Mucosa of rectum (tissue), 2 donors: Measurements from ENCODE around the gene MROH2B.
"Not testable (repeated sequence)": the region's sequence is repeated elsewhere in the genome, so short reads cannot be mapped to it uniquely, and the experiment has no call there.

Source experiments
- H3K27ac ChIP-seq, 2 donors: one replicate each; pipeline ENCODE4 v1.7.0; 2013; ENCODE audit warnings: inconsistent platforms in 2 of 2, low read depth in 2 of 2, low read length in 2 of 2
- H3K27me3 ChIP-seq, 2 donors: one replicate each; pipeline ENCODE4 v1.7.0; 2013; ENCODE audit warnings: low read length in 2 of 2; ENCODE audit not compliant: control insufficient read depth in 2 of 2, insufficient read depth in 2 of 2
- H3K36me3 ChIP-seq, 2 donors: one replicate each; pipeline ENCODE4 v1.7.0; 2013; ENCODE audit warnings: low read length in 2 of 2; ENCODE audit not compliant: control insufficient read depth in 2 of 2, insufficient read depth in 2 of 2
- H3K4me1 ChIP-seq, 2 donors: one replicate each; pipeline ENCODE4 v1.7.0; 2013; ENCODE audit warnings: low read length in 2 of 2, mild to moderate bottlenecking in 1 of 2; ENCODE audit not compliant: control insufficient read depth in 2 of 2, insufficient read depth in 2 of 2
- H3K4me3 ChIP-seq, 2 donors: one replicate each; pipeline ENCODE4 v1.7.0; 2013; ENCODE audit warnings: low read length in 2 of 2
- H3K9ac ChIP-seq, 2 donors: one replicate each; pipeline ENCODE4 v1.7.0; 2013; ENCODE audit warnings: low read length in 2 of 2, low read depth in 1 of 2, mild to moderate bottlenecking in 1 of 2
- H3K9me3 ChIP-seq, 2 donors: one replicate each; pipeline ENCODE4 v1.7.0; 2013; ENCODE audit warnings: low read length in 2 of 2; ENCODE audit not compliant: control insufficient read depth in 2 of 2
- donor health status: healthy.
- donor health status: Normal muscosa, but diverticular disease.

Gene MROH2B

GRCh38 chr5:41032973-41033372 lies 38.2 kb downstream of the MROH2B start:
- H3K27me3 ChIP-seq, result no peaks in the 10 kb centered on the region
- H3K4me1 ChIP-seq, result no peaks in the 10 kb centered on the region
- H3K27ac ChIP-seq, result no peak overlapping the region
- H3K4me3 ChIP-seq, result no peak overlapping the region
- no peak overlapping the region for H3K9ac ChIP-seq
- H3K36me3 ChIP-seq, result no peaks in the 10 kb centered on the region
- H3K9me3 ChIP-seq, result no peaks in the 10 kb centered on the region

- H3K27me3 ChIP-seq, H3K9ac ChIP-seq, H3K4me3 ChIP-seq, H3K36me3 ChIP-seq, H3K4me1 ChIP-seq, H3K27ac ChIP-seq, H3K9me3 ChIP-seq: not testable (repeated sequence)
Observed at GRCh38 chr5:41022600-41022999, 48.5 kb downstream of the MROH2B start.

- no peaks in the 10 kb centered on the region for H3K4me1 ChIP-seq
- no peaks in the 10 kb centered on the region for H3K36me3 ChIP-seq
- H3K27me3 ChIP-seq, result no peaks in the 10 kb centered on the region
- H3K4me3 ChIP-seq, result no peak overlapping the region
- H3K9ac ChIP-seq, result no peak overlapping the region
- H3K9me3 ChIP-seq, result no peaks in the 10 kb centered on the region
- no peak overlapping the region for H3K27ac ChIP-seq
Observed at GRCh38 chr5:41012318-41012717, 58.8 kb downstream of the MROH2B start.

DNA sequence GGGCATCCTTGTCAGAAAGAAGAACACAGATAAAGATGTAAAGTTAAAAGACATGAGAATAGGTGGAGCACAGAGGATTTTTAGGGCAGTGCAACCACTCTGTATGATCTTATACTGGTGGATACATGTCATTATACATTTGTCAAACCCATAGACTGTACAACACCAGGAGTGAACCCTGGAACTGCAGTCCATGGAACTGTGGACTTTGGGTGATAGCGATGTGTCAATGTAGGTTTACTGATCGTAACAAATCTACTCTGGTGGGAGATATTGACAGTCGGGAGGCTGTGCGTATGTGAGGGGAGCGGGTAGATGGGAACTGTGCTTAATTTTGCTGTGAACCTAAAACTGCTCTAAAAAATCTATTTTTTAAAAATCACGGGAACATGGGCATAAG lies 60.6 kb downstream of the MROH2B start:
- no peaks in the 10 kb centered on the region for H3K36me3 ChIP-seq
- no peak overlapping the region for H3K27ac ChIP-seq
- H3K9me3 ChIP-seq, result no peaks in the 10 kb centered on the region
- H3K4me1 ChIP-seq, result no peaks in the 10 kb centered on the region
- H3K27me3 ChIP-seq, result no peaks in the 10 kb centered on the region
- H3K9ac ChIP-seq, result no peak overlapping the region
- no peak overlapping the region for H3K4me3 ChIP-seq

- Histone ChIP-seq H3K4me1 (no peaks in the 10 kb centered on the region), H3K27ac (no peak overlapping the region), H3K4me3 (no peak overlapping the region)
Observed at GRCh38 chr5:41009232-41009631, 61.9 kb downstream of the MROH2B start.

GRCh38 chr5:41004931-41005330 lies 66.2 kb downstream of the MROH2B start:
- Histone ChIP-seq H3K9ac (no peak overlapping the region), H3K27ac (no peak overlapping the region), H3K4me3 (no peak overlapping the region), H3K9me3 (no peaks in the 10 kb centered on the region), H3K4me1 (no peaks in the 10 kb centered on the region), H3K27me3 (no peaks in the 10 kb centered on the region), H3K36me3 (no peaks in the 10 kb centered on the region)

More at GRCh38 chr5:41009232-41009631, 61.9 kb downstream of the MROH2B start:
- H3K9me3 ChIP-seq, result no peaks in the 10 kb centered on the region
- no peaks in the 10 kb centered on the region for H3K36me3 ChIP-seq
- no peaks in the 10 kb centered on the region for H3K27me3 ChIP-seq
- no peak overlapping the region for H3K9ac ChIP-seq

- Histone ChIP-seq H3K27ac (no peak overlapping the region), H3K27me3 (no peaks in the 10 kb centered on the region), H3K9me3 (no peaks in the 10 kb centered on the region), H3K4me3 (no peak overlapping the region), H3K36me3 (no peaks in the 10 kb centered on the region), H3K9ac (no peak overlapping the region), H3K4me1 (no peaks in the 10 kb centered on the region)
Observed at GRCh38 chr5:41003670-41004376, 67.3 kb downstream of the MROH2B start.

GRCh38 chr5:40999966-41000365 lies 71.2 kb downstream of the MROH2B start:
- Histone ChIP-seq H3K27me3 (no peaks in the 10 kb centered on the region), H3K9me3 (no peaks in the 10 kb centered on the region), H3K9ac (no peak overlapping the region), H3K4me1 (no peaks in the 10 kb centered on the region), H3K4me3 (no peak overlapping the region), H3K36me3 (no peaks in the 10 kb centered on the region), H3K27ac (no peak overlapping the region)

- H3K9me3 ChIP-seq, result no peaks in the 10 kb centered on the region
- no peaks in the 10 kb centered on the region for H3K4me1 ChIP-seq
- no peaks in the 10 kb centered on the region for H3K36me3 ChIP-seq
- H3K27me3 ChIP-seq, result no peaks in the 10 kb centered on the region
- H3K27ac ChIP-seq, result no peak overlapping the region
- H3K4me3 ChIP-seq, result no peak overlapping the region
- no peak overlapping the region for H3K9ac ChIP-seq
Observed at GRCh38 chr5:40999142-40999541, 72.0 kb downstream of the MROH2B start.

GRCh38 chr5:40995801-40996586 lies 75.1 kb downstream of the MROH2B start:
- Histone ChIP-seq H3K27ac (no peak overlapping the region), H3K9me3 (no peaks in the 10 kb centered on the region), H3K4me1 (no peaks in the 10 kb centered on the region), H3K9ac (no peak overlapping the region), H3K36me3 (no peaks in the 10 kb centered on the region), H3K27me3 (no peaks in the 10 kb centered on the region), H3K4me3 (no peak overlapping the region)
